ENCODE data around the gene BIN1.

The BIN1 gene

GRCh38 chr2:127117603-127118002 lies 10.6 kb upstream of the BIN1 start:
- TF ChIP-seq REST (IDR thresholded peaks at IDR 0.05; ENCODE audit: insufficient read depth in 1 of 2, low read depth in 2 of 2, low read length in 2 of 2) (no peak), TAF1 (IDR thresholded peaks at IDR 0.05; ENCODE audit: borderline replicate concordance, insufficient read depth, low read length) (no peak), SIN3A (IDR thresholded peaks at IDR 0.05; ENCODE audit: borderline replicate concordance, insufficient read depth, low read length) (no peak), FOXP2 (optimal IDR thresholded peaks at IDR 0.05; ENCODE audit: borderline replicate concordance, extremely low read depth, extremely low read length, insufficient read depth) (no peak), POLR2AphosphoS5 (IDR thresholded peaks at IDR 0.05; ENCODE audit: low read depth, low read length) (no peak)

- TF ChIP-seq POLR2AphosphoS5 (IDR thresholded peaks at IDR 0.05; ENCODE audit: low read depth, low read length) (no peak), FOXP2 (optimal IDR thresholded peaks at IDR 0.05; ENCODE audit: borderline replicate concordance, extremely low read depth, extremely low read length, insufficient read depth) (no peak), REST (IDR thresholded peaks at IDR 0.05; ENCODE audit: insufficient read depth in 1 of 2, low read depth in 2 of 2, low read length in 2 of 2) (no peak), TAF1 (IDR thresholded peaks at IDR 0.05; ENCODE audit: borderline replicate concordance, insufficient read depth, low read length) (no peak), SIN3A (IDR thresholded peaks at IDR 0.05; ENCODE audit: borderline replicate concordance, insufficient read depth, low read length) (no peak)
Observed at GRCh38 chr2:127115471-127116199, 8.7 kb upstream of the BIN1 start.

GRCh38 chr2:127110985-127111384 lies 4.0 kb upstream of the BIN1 start:
- no peak for TF ChIP-seq SIN3A (IDR thresholded peaks at IDR 0.05; ENCODE audit: borderline replicate concordance, insufficient read depth, low read length)
- no peak for TF ChIP-seq REST (IDR thresholded peaks at IDR 0.05; ENCODE audit: insufficient read depth in 1 of 2, low read depth in 2 of 2, low read length in 2 of 2)
- no peak for TF ChIP-seq POLR2AphosphoS5 (IDR thresholded peaks at IDR 0.05; ENCODE audit: low read depth, low read length)
- no peak for TF ChIP-seq TAF1 (IDR thresholded peaks at IDR 0.05; ENCODE audit: borderline replicate concordance, insufficient read depth, low read length)
- TF ChIP-seq FOXP2 (optimal IDR thresholded peaks at IDR 0.05; ENCODE audit: borderline replicate concordance, extremely low read depth, extremely low read length, insufficient read depth): no peak

GRCh38 chr2:127108090-127108523 lies 1.2 kb upstream of the BIN1 start:
- no peak for TF ChIP-seq REST (IDR thresholded peaks at IDR 0.05; ENCODE audit: insufficient read depth in 1 of 2, low read depth in 2 of 2, low read length in 2 of 2)
- TF ChIP-seq TAF1 (IDR thresholded peaks at IDR 0.05; ENCODE audit: borderline replicate concordance, insufficient read depth, low read length): no peak
- TF ChIP-seq POLR2AphosphoS5 (IDR thresholded peaks at IDR 0.05; ENCODE audit: low read depth, low read length): no peak
- TF ChIP-seq FOXP2 (optimal IDR thresholded peaks at IDR 0.05; ENCODE audit: borderline replicate concordance, extremely low read depth, extremely low read length, insufficient read depth): no peak
- no peak for TF ChIP-seq SIN3A (IDR thresholded peaks at IDR 0.05; ENCODE audit: borderline replicate concordance, insufficient read depth, low read length)

All from PFSK-1 (cell line).